Measurements from ENCODE around the gene ZNF446. TPM values are rescaled to one million over a fixed set of nuclear protein-coding genes. Genes with fewer than 3 reads are reported as not detected.

The ZNF446 gene
- total and polyA plus RNA-seq, 10 of the 15 experiments (the other 5 are each of a cell fraction or from before 2014, with no cell fraction given), result 0.14 to 6.9 (median 4.1) TPM

GRCh38 chr19:58513694-58514563 lies 37.8 kb downstream of the ZNF446 start (continued):
- TF ChIP-seq NRF1 (conservative IDR thresholded peaks at IDR 0.05; ENCODE audit: low read depth, low read length), result peak; percentile 81
- TF ChIP-seq HDGF (IDR thresholded peaks at IDR 0.05), result no peak
- peak; percentile 91 for TF ChIP-seq YY1 (IDR thresholded peaks at IDR 0.05; ENCODE audit: low read depth, low read length)
- no peak for TF ChIP-seq E2F8 (IDR thresholded peaks at IDR 0.05; ENCODE audit: low read depth, partially characterized antibody)
- TF ChIP-seq E2F4 (IDR thresholded peaks at IDR 0.05; ENCODE audit: low read depth, low read length), result peak; percentile 65
- peak; percentile 84; the same call in 1 of the 2 replicates for TF ChIP-seq IKZF1 (conservative IDR thresholded peaks at IDR 0.05)
- peak; percentile 83 for TF ChIP-seq RELA (IDR thresholded peaks at IDR 0.05; ENCODE audit: borderline replicate concordance, partially characterized antibody)
- TF ChIP-seq CEBPB (IDR thresholded peaks at IDR 0.05; ENCODE audit: borderline replicate concordance in 1 of 2, low read depth in 2 of 2, low read length in 2 of 2), result no peak
- no peak; the same call in 1 of the 2 replicates for TF ChIP-seq CREB1 (IDR thresholded peaks at IDR 0.05; ENCODE audit: low read depth)
- TF ChIP-seq E4F1 (IDR thresholded peaks at IDR 0.05; ENCODE audit: borderline replicate concordance, partially characterized antibody), result no peak
- TF ChIP-seq RB1 (IDR thresholded peaks at IDR 0.05; ENCODE audit: borderline replicate concordance), result peak; percentile 98; the same call in 1 of the 2 replicates
- peak; percentile 55; the same call in 1 of the 2 replicates for TF ChIP-seq ELK1 (IDR thresholded peaks at IDR 0.05; ENCODE audit: low read depth, low read length)
- peak; percentile 65 for TF ChIP-seq RUNX3 (IDR thresholded peaks at IDR 0.05; ENCODE audit: low read length)
- peak; percentile 42; the same call in 1 of the 2 replicates for TF ChIP-seq IRF3 (IDR thresholded peaks at IDR 0.05)
- peak; percentile 51; the same call in 1 of the 2 replicates for TF ChIP-seq SMAD5 (IDR thresholded peaks at IDR 0.05; ENCODE audit: low read depth)
- TF ChIP-seq BCL11A (IDR thresholded peaks at IDR 0.05; ENCODE audit: low read depth, low read length), result no peak
- TF ChIP-seq BHLHE40 (IDR thresholded peaks at IDR 0.05; ENCODE audit: borderline replicate concordance in 1 of 2, low read depth in 2 of 2, low read length in 1 of 2), result peak; percentile 63 to 84; a peak in 3 of 4 replicates
- no peak for TF ChIP-seq RCOR1 (conservative IDR thresholded peaks at IDR 0.05; ENCODE audit: low read depth, low read length)
- TF ChIP-seq ZBED1 (IDR thresholded peaks at IDR 0.05; ENCODE audit: borderline replicate concordance), result no peak
